ENCODE data around the gene TMEM132A.

The TMEM132A gene

DNA sequence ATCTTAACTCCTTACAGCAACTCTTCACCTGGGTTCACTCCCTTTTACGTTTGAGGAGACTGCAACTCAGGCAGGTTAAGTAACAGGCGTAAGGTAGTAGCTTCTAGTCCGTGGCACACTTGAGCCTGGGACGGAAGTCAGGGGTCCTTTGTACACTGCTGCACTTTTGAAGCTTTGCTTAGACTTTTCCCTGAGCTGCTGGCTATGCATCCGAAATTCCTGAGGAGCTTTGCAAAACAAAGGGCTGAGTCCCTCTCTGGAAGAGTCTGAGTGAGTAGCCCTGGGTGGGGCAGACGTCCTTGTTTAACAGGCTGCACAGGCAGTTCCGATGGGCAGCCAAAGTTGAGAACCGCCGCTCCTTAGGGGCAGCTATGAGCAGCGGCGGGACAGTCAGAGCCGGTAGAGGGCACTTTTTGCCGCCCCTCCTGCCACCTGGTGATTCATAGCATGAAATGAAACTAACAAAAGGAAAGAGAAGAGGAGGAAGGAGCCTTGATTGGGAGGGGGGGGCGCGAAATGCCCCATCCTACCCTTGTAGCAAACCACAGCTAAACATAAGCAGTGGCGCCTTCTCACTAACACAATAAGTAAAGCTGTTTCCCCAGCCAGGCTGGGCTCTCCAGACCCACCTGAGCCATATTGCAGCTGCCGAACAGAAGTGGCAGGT is 8.9 kb upstream of the TMEM132A start:
- peak; percentile 62 to 75 for DNase-seq (ENCODE audit: low read depth in 2 of 2)
- TF ChIP-seq CTCF (IDR thresholded peaks at IDR 0.05; ENCODE audit: low read depth, low read length) = peak; percentile 19
- peak overlapping the region; percentile 86 to 87 for H3K4me3 ChIP-seq (replicated peaks in 1 of 2; ENCODE audit: low read depth in 2 of 2, low read length in 2 of 2)

GRCh38 chr11:60916669-60917206 is 7.5 kb upstream of the TMEM132A start:
- no peak for DNase-seq (ENCODE audit: low read depth in 2 of 2)
- H3K4me3 ChIP-seq (replicated peaks in 1 of 2; ENCODE audit: low read depth in 2 of 2, low read length in 2 of 2) = no peak overlapping the region
- TF ChIP-seq CTCF (IDR thresholded peaks at IDR 0.05; ENCODE audit: low read depth, low read length) = no peak

DNA sequence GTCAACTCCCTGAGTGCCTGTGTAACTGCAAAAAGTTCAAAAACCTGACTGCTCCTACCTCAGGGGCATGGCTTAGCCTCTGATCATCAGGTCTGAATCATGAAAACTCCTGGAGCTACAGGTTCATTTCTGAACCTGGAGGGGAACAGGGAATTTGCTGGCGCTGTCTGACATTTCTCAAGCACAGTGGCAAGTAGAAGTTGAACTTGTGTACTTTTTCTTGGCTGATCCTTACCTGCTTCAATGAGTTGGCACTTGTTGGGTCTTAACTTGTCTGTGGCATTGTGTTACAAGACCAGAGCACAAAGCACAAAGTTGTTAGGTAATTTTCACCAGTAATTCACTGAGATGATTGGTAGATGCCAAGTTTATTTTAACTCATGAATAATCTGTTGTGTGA is 7.0 kb upstream of the TMEM132A start:
- no peak for TF ChIP-seq CTCF (IDR thresholded peaks at IDR 0.05; ENCODE audit: low read depth, low read length)
- H3K4me3 ChIP-seq (replicated peaks in 1 of 2; ENCODE audit: low read depth in 2 of 2, low read length in 2 of 2) = no peak overlapping the region
- no peak for DNase-seq (ENCODE audit: low read depth in 2 of 2)

DNA sequence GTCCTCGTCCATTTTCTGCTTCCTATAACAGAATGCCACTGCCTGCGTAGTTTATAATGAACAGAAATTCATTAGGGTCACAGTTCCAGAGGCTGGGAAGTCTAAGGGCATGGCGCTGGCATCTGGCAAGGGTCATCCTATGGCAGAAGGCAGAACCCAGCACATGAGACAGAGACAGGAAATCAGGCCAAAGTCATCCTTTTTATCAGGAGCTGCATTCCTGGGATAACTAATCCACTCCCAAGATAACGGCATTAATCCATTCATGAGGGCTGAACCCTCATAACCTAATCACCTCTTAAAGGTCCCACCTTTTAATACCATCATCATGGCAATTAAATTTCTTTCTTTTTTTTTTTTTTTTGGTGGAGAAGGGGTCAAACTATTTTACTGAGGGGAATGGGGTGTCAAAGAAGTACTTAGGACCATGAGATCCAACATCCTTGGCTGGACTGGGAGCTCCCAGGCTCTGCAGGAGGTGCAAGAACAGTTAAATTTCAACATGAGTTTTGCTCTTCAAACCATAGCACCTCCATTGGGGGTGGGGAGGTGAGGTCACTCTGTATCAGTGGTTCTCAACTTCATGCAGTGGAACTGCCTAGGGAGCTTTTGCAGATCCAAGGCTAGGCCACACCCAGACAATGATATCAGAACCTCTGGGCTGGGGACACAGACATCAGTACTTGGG is 5.9 kb upstream of the TMEM132A start:
- H3K4me3 ChIP-seq (replicated peaks in 1 of 2; ENCODE audit: low read depth in 2 of 2, low read length in 2 of 2) = no peak overlapping the region
- no peak for DNase-seq (ENCODE audit: low read depth in 2 of 2)
- no peak for TF ChIP-seq CTCF (IDR thresholded peaks at IDR 0.05; ENCODE audit: low read depth, low read length)

- DNase-seq (ENCODE audit: low read depth in 2 of 2) = peak; percentile 19 to 62
- no peak for TF ChIP-seq CTCF (IDR thresholded peaks at IDR 0.05; ENCODE audit: low read depth, low read length)
- H3K4me3 ChIP-seq (replicated peaks in 1 of 2; ENCODE audit: low read depth in 2 of 2, low read length in 2 of 2) = no peak overlapping the region
These were observed 5.4 kb upstream of the TMEM132A start for GRCh38 chr11:60918939-60919265.

DNA sequence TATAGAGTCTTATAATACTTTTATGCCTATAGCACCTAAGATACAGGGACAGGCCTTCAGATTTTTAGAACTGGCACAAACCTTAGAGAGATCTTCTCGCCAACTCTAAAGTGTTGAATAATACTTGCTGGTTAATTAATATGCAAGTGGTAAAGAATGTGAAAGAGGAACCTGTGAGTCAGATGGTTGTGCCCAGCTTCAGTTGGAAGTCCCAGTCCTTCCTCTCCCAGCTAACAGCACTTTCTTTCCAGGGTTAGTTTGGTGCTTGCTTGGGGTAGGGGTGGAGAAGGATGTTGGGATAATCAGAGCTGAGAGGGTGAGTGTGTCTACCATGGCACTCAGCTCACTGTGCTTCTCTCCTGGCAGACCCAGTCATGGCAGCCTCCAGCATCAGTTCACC is 4.9 kb upstream of the TMEM132A start:
- no peak for DNase-seq (ENCODE audit: low read depth in 2 of 2)
- no peak for TF ChIP-seq CTCF (IDR thresholded peaks at IDR 0.05; ENCODE audit: low read depth, low read length)
- H3K4me3 ChIP-seq (replicated peaks in 1 of 2; ENCODE audit: low read depth in 2 of 2, low read length in 2 of 2) = no peak overlapping the region

All from cardiac fibroblast (primary cell).